ENCODE measurements around the gene PAPLN.

DNA sequence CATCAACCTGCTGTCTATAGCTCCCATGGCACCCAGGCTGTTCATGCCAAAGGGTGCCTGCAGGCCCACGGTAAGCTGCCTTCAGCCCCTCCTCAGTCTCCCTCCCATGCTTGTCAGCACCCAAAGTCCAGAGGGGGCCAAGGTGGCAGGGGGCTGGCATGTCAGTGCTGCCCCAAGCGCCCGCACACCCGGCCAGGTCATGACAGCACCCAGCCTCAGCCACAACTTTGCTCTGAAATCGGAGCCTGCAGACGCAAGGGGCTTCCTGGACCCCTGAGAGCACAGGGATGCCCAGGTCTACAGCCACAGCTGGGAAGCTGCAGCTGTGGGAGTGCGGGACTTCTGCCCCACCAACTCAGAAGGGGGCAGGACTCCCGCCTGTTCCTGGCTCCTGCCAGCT lies 28.5 kb upstream of the PAPLN start:
- TF ChIP-seq, protein P1, sequence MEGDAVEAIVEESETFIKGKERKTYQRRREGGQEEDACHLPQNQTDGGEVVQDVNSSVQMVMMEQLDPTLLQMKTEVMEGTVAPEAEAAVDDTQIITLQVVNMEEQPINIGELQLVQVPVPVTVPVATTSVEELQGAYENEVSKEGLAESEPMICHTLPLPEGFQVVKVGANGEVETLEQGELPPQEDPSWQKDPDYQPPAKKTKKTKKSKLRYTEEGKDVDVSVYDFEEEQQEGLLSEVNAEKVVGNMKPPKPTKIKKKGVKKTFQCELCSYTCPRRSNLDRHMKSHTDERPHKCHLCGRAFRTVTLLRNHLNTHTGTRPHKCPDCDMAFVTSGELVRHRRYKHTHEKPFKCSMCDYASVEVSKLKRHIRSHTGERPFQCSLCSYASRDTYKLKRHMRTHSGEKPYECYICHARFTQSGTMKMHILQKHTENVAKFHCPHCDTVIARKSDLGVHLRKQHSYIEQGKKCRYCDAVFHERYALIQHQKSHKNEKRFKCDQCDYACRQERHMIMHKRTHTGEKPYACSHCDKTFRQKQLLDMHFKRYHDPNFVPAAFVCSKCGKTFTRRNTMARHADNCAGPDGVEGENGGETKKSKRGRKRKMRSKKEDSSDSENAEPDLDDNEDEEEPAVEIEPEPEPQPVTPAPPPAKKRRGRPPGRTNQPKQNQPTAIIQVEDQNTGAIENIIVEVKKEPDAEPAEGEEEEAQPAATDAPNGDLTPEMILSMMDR (conservative IDR thresholded peaks at IDR 0.05; ENCODE audit: low read depth in 2 of 2), result no peak
- TF ChIP-seq POLR2AphosphoS5 (IDR thresholded peaks at IDR 0.05; ENCODE audit: low read depth) (no peak), EZH2 (IDR thresholded peaks at IDR 0.05; ENCODE audit: low read depth, unreplicated experiment) (no peak), ZNF331 (CRISPR knock-in tag; IDR thresholded peaks at IDR 0.05; ENCODE audit: low read depth) (no peak), JUNB (IDR thresholded peaks at IDR 0.05; ENCODE audit: unreplicated experiment) (no peak), EZH2phosphoT487 (IDR thresholded peaks at IDR 0.05; ENCODE audit: unreplicated experiment) (no peak), STAT1 (IDR thresholded peaks at IDR 0.05; ENCODE audit: unreplicated experiment) (no peak), NANOG (IDR thresholded peaks at IDR 0.05; ENCODE audit: borderline replicate concordance) (no peak), CREB1 (CRISPR knock-in tag; IDR thresholded peaks at IDR 0.05; ENCODE audit: low read depth) (no peak), ZNF114 (CRISPR knock-in tag; IDR thresholded peaks at IDR 0.05) (no peak)
- TF ChIP-seq, protein P2, sequence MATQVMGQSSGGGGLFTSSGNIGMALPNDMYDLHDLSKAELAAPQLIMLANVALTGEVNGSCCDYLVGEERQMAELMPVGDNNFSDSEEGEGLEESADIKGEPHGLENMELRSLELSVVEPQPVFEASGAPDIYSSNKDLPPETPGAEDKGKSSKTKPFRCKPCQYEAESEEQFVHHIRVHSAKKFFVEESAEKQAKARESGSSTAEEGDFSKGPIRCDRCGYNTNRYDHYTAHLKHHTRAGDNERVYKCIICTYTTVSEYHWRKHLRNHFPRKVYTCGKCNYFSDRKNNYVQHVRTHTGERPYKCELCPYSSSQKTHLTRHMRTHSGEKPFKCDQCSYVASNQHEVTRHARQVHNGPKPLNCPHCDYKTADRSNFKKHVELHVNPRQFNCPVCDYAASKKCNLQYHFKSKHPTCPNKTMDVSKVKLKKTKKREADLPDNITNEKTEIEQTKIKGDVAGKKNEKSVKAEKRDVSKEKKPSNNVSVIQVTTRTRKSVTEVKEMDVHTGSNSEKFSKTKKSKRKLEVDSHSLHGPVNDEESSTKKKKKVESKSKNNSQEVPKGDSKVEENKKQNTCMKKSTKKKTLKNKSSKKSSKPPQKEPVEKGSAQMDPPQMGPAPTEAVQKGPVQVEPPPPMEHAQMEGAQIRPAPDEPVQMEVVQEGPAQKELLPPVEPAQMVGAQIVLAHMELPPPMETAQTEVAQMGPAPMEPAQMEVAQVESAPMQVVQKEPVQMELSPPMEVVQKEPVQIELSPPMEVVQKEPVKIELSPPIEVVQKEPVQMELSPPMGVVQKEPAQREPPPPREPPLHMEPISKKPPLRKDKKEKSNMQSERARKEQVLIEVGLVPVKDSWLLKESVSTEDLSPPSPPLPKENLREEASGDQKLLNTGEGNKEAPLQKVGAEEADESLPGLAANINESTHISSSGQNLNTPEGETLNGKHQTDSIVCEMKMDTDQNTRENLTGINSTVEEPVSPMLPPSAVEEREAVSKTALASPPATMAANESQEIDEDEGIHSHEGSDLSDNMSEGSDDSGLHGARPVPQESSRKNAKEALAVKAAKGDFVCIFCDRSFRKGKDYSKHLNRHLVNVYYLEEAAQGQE (IDR thresholded peaks at IDR 0.05; ENCODE audit: unreplicated experiment), result no peak
- TF ChIP-seq, protein P3, sequence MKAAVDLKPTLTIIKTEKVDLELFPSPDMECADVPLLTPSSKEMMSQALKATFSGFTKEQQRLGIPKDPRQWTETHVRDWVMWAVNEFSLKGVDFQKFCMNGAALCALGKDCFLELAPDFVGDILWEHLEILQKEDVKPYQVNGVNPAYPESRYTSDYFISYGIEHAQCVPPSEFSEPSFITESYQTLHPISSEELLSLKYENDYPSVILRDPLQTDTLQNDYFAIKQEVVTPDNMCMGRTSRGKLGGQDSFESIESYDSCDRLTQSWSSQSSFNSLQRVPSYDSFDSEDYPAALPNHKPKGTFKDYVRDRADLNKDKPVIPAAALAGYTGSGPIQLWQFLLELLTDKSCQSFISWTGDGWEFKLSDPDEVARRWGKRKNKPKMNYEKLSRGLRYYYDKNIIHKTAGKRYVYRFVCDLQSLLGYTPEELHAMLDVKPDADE (IDR thresholded peaks at IDR 0.05), result no peak
- TF ChIP-seq, protein P4, sequence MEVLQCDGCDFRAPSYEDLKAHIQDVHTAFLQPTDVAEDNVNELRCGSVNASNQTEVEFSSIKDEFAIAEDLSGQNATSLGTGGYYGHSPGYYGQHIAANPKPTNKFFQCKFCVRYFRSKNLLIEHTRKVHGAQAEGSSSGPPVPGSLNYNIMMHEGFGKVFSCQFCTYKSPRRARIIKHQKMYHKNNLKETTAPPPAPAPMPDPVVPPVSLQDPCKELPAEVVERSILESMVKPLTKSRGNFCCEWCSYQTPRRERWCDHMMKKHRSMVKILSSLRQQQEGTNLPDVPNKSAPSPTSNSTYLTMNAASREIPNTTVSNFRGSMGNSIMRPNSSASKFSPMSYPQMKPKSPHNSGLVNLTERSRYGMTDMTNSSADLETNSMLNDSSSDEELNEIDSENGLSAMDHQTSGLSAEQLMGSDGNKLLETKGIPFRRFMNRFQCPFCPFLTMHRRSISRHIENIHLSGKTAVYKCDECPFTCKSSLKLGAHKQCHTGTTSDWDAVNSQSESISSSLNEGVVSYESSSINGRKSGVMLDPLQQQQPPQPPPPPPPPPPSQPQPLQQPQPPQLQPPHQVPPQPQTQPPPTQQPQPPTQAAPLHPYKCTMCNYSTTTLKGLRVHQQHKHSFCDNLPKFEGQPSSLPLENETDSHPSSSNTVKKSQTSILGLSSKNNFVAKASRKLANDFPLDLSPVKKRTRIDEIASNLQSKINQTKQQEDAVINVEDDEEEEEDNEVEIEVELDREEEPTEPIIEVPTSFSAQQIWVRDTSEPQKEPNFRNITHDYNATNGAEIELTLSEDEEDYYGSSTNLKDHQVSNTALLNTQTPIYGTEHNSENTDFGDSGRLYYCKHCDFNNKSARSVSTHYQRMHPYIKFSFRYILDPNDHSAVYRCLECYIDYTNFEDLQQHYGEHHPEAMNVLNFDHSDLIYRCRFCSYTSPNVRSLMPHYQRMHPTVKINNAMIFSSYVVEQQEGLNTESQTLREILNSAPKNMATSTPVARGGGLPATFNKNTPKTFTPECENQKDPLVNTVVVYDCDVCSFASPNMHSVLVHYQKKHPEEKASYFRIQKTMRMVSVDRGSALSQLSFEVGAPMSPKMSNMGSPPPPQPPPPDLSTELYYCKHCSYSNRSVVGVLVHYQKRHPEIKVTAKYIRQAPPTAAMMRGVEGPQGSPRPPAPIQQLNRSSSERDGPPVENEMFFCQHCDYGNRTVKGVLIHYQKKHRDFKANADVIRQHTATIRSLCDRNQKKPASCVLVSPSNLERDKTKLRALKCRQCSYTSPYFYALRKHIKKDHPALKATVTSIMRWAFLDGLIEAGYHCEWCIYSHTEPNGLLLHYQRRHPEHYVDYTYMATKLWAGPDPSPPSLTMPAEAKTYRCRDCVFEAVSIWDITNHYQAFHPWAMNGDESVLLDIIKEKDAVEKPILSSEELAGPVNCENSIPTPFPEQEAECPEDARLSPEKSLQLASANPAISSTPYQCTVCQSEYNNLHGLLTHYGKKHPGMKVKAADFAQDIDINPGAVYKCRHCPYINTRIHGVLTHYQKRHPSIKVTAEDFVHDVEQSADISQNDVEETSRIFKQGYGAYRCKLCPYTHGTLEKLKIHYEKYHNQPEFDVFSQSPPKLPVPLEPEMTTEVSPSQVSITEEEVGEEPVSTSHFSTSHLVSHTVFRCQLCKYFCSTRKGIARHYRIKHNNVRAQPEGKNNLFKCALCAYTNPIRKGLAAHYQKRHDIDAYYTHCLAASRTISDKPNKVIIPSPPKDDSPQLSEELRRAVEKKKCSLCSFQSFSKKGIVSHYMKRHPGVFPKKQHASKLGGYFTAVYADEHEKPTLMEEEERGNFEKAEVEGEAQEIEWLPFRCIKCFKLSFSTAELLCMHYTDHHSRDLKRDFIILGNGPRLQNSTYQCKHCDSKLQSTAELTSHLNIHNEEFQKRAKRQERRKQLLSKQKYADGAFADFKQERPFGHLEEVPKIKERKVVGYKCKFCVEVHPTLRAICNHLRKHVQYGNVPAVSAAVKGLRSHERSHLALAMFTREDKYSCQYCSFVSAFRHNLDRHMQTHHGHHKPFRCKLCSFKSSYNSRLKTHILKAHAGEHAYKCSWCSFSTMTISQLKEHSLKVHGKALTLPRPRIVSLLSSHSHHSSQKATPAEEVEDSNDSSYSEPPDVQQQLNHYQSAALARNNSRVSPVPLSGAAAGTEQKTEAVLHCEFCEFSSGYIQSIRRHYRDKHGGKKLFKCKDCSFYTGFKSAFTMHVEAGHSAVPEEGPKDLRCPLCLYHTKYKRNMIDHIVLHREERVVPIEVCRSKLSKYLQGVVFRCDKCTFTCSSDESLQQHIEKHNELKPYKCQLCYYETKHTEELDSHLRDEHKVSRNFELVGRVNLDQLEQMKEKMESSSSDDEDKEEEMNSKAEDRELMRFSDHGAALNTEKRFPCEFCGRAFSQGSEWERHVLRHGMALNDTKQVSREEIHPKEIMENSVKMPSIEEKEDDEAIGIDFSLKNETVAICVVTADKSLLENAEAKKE (CRISPR knock-in tag; IDR thresholded peaks at IDR 0.05), result no peak

Data from GM23338 (cell line).